ENCODE measurements around the gene KLHL12. TPM values are rescaled to one million over a fixed set of nuclear protein-coding genes. Genes with fewer than 3 reads are reported as not detected.

Gene KLHL12
- total RNA-seq, 4 donors from 2014 or later = 15.3 to 23.4 (median 20.8) TPM

DNA sequence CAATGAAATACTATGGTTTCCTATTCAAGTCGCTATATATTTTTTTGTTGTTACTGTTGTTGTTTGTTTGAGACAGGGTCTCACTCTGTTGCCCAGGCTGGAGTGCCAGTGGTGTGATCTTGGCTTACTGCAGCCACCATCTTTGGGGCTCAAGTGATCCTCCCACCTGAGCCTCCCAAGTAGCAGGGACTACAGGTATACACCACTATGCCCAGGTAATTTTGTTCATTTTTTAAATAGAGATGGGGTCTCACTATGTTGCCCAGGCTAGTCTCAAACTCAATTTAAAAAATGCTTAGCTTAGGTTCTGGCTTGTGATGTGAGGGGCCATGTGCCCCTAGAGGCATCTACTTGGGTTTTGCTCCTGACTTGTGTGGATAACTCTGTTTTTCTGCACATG lies 47.9 kb downstream of the KLHL12 start:
- Histone ChIP-seq H3K27ac (no peak overlapping the region), H3K4me3 (no peak overlapping the region), H3K36me3 (peaks cover 0 to 42% (median 0%) of the 10 kb centered on the region in 3 donors), H3K27me3 (no peaks in the 10 kb centered on the region), H3K9me3 (no peaks in the 10 kb centered on the region), H3K4me1 (no peaks in the 10 kb centered on the region)
- 93 to 98% methylated on average over 1 of the region's 1 CpG for WGBS, 2 donors
- TF ChIP-seq, protein P1, sequence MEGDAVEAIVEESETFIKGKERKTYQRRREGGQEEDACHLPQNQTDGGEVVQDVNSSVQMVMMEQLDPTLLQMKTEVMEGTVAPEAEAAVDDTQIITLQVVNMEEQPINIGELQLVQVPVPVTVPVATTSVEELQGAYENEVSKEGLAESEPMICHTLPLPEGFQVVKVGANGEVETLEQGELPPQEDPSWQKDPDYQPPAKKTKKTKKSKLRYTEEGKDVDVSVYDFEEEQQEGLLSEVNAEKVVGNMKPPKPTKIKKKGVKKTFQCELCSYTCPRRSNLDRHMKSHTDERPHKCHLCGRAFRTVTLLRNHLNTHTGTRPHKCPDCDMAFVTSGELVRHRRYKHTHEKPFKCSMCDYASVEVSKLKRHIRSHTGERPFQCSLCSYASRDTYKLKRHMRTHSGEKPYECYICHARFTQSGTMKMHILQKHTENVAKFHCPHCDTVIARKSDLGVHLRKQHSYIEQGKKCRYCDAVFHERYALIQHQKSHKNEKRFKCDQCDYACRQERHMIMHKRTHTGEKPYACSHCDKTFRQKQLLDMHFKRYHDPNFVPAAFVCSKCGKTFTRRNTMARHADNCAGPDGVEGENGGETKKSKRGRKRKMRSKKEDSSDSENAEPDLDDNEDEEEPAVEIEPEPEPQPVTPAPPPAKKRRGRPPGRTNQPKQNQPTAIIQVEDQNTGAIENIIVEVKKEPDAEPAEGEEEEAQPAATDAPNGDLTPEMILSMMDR (IDR thresholded peaks at IDR 0.05) = no peak
- no peak for TF ChIP-seq EP300 (IDR thresholded peaks at IDR 0.05)
- DNase-seq (ENCODE audit: low spot score in 2 of 2) = no peak

GRCh38 chr1:202873026-202873425 lies 54.0 kb downstream of the KLHL12 start:
- H3K36me3 ChIP-seq = peaks cover 0 to 3% (median 0%) of the 10 kb centered on the region in 3 donors
- TF ChIP-seq POLR2A (IDR thresholded peaks at IDR 0.05) (no peak), EP300 (IDR thresholded peaks at IDR 0.05) (no peak)
- TF ChIP-seq, protein P1 (IDR thresholded peaks at IDR 0.05) = no peak
- no peak for DNase-seq (ENCODE audit: low spot score in 2 of 2)
- H3K27ac ChIP-seq = no peak overlapping the region
- no peak overlapping the region for H3K4me3 ChIP-seq
- no peaks in the 10 kb centered on the region for H3K27me3 ChIP-seq
- 95 to 96% methylated on average over 4 of the region's 4 CpGs for WGBS, 2 donors
- no peaks in the 10 kb centered on the region for H3K9me3 ChIP-seq
- H3K4me1 ChIP-seq = no peaks in the 10 kb centered on the region

DNA sequence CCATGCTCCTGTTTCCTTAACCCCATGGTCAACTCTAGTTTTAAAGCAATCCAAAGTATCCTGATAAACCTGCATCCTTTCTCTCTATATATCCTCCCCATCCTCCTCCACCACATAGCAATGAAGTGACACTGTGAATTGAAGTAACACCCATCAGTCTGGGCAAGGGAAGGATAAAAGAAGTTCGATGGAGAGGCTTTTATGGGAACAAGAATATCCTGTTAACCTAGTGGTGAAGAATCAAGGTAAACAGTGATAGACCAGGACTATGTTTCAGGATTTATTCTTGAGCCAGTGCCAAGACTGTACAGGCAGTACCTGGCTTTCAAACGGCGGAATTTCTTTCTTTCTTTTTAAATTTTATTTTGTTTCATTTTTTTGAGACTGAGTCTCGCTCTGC lies 55.7 kb downstream of the KLHL12 start:
- WGBS, 2 donors = 85% methylated on average over 4 of the region's 4 CpGs
- Histone ChIP-seq H3K36me3 (no peaks in the 10 kb centered on the region), H3K4me3 (no peak overlapping the region), H3K27me3 (no peaks in the 10 kb centered on the region), H3K27ac (no peak overlapping the region), H3K9me3 (no peaks in the 10 kb centered on the region), H3K4me1 (no peaks in the 10 kb centered on the region)
- TF ChIP-seq POLR2A (IDR thresholded peaks at IDR 0.05) (no peak), EP300 (IDR thresholded peaks at IDR 0.05) (no peak)
- TF ChIP-seq, protein P1 (IDR thresholded peaks at IDR 0.05) = no peak
- no peak for DNase-seq (ENCODE audit: low spot score in 2 of 2)

- H3K4me1 ChIP-seq = peaks cover 0 to 25% (median 5%) of the 10 kb centered on the region in 4 donors
Measured at GRCh38 chr1:202862679-202863560, 64.1 kb downstream of the KLHL12 start.

More at GRCh38 chr1:202862679-202863560, 64.1 kb downstream of the KLHL12 start:
- H3K9me3 ChIP-seq = no peaks in the 10 kb centered on the region
- no peak overlapping the region for H3K4me3 ChIP-seq
- DNase-seq (ENCODE audit: low spot score in 2 of 2) = no peak
- no peaks in the 10 kb centered on the region for H3K27me3 ChIP-seq
- H3K27ac ChIP-seq = no peak overlapping the region
- WGBS, 2 donors = 73% methylated on average over 5 of the region's 5 CpGs
- no peaks in the 10 kb centered on the region for H3K36me3 ChIP-seq
- TF ChIP-seq POLR2A (IDR thresholded peaks at IDR 0.05) = no peak
- TF ChIP-seq EP300 (IDR thresholded peaks at IDR 0.05) = no peak
- TF ChIP-seq, protein P1 (IDR thresholded peaks at IDR 0.05) = no peak

Data from tibial nerve (tissue), 4 donors.